GM12892 (cell line): ENCODE results near the gene COX4I1.

Experiments used
- DNase-seq: peaks from one replicate; pipeline ENCODE4 v3.0.0; 2011; ENCODE audit not compliant: insufficient read length
- FAIRE-seq: peaks from 2 replicates; lab custom pipeline; 2011; peaks lifted over from hg19 to GRCh38; lab: Jason Lieb, UNC
- POLR2A ChIP-seq: IDR thresholded peaks from 2 replicates; pipeline ENCODE4 v1.6.1; 2011; ENCODE audit warnings: low read depth, low read length, control low read depth
- POLR2AphosphoS5 ChIP-seq: IDR thresholded peaks from 2 replicates; pipeline ENCODE4 v1.6.1; 2011; ENCODE audit warnings: low read depth, low read length, control low read depth
- TAF1 ChIP-seq: IDR thresholded peaks from 2 replicates; pipeline ENCODE4 v1.6.1; 2011; ENCODE audit warnings: low read depth, mild to moderate bottlenecking, control low read depth, low read length, borderline replicate concordance

COX4I1 gene

DNA sequence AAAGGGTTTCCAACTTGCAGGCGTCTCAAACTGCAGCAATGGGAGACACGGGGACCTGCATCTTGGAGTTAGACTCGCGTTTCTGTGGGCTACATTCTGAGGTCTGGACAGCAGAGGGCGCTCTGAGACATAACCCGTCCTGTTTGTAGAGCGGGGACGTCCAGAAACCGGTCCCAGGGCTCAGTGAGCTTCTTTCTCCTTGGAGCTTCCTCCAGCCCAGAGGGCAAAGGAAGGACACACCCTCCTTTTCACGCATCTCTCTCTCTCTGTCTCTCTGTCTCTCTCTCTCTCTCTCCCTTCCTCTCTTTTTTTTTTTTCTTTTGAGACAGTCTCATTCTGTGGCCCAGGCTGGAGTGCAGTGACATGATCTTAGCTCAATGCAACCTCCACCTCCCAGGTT lies 19.8 kb downstream of the COX4I1 start:
- FAIRE-seq = peak; percentile 63
- TF ChIP-seq POLR2A = no peak
- no peak for TF ChIP-seq POLR2AphosphoS5
- no peak for TF ChIP-seq TAF1
- peak; percentile 64 for DNase-seq

DNA sequence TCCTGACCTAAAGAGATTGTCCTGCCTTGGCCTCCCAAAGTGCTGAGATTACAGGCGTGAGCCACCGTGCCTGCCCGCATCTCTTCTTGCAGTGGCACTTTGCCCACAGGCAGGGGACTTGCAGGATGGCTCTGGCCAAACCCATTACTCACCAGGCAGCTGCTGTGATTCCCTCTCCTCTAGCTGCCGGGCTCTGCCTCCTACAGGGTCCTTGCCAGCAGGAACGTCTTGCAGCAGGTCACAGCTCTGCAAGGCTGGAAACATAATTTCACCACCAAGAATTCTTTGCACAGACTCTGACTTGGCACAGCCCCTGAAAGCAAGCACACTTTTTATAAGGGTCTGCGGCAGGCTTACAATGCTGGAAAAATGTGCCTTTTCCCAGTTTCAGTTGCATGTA lies 20.3 kb downstream of the COX4I1 start:
- DNase-seq (no peak), FAIRE-seq (no peak)
- TF ChIP-seq POLR2A (no peak), TAF1 (no peak), POLR2AphosphoS5 (no peak)

- DNase-seq (no peak), FAIRE-seq (no peak)
- no peak for TF ChIP-seq POLR2A
- TF ChIP-seq POLR2AphosphoS5 = no peak
- no peak for TF ChIP-seq TAF1
Observed at GRCh38 chr16:85820604-85821372, 21.3 kb downstream of the COX4I1 start.

- TF ChIP-seq POLR2AphosphoS5 (no peak), TAF1 (no peak), POLR2A (no peak)
- DNase-seq (peak; percentile 90), FAIRE-seq (peak; percentile 85)
Observed at GRCh38 chr16:85821390-85822135, 22.1 kb downstream of the COX4I1 start.

GRCh38 chr16:85822145-85822544 lies 22.6 kb downstream of the COX4I1 start:
- TF ChIP-seq TAF1 = no peak
- TF ChIP-seq POLR2A = no peak
- no peak for TF ChIP-seq POLR2AphosphoS5
- FAIRE-seq = no peak
- no peak for DNase-seq

DNA sequence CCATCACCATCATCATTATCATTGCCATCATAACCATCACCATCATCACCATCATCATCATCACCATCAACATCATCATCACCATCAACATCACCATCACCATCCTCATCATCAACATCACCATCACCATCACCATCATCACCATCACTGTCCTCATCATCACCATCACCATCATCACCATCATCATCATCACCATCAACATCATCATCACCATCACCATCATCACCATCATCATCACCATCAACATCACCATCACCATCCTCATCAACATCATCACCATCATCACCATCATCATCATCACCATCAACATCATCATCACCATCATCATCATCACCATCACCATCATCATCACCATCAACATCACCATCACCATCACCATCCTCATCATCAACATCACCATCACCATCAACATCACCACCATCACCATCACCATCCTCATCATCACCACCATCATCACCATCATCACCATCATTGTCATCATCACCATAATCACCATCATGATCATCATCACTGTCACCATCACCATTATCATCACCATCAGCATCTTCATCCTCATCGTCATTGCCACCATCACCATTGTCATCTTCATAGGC lies 23.9 kb downstream of the COX4I1 start:
- TF ChIP-seq POLR2AphosphoS5 = no peak
- TF ChIP-seq POLR2A = no peak
- TF ChIP-seq TAF1 = no peak
- FAIRE-seq = peak; percentile 40
- DNase-seq = no peak

DNA sequence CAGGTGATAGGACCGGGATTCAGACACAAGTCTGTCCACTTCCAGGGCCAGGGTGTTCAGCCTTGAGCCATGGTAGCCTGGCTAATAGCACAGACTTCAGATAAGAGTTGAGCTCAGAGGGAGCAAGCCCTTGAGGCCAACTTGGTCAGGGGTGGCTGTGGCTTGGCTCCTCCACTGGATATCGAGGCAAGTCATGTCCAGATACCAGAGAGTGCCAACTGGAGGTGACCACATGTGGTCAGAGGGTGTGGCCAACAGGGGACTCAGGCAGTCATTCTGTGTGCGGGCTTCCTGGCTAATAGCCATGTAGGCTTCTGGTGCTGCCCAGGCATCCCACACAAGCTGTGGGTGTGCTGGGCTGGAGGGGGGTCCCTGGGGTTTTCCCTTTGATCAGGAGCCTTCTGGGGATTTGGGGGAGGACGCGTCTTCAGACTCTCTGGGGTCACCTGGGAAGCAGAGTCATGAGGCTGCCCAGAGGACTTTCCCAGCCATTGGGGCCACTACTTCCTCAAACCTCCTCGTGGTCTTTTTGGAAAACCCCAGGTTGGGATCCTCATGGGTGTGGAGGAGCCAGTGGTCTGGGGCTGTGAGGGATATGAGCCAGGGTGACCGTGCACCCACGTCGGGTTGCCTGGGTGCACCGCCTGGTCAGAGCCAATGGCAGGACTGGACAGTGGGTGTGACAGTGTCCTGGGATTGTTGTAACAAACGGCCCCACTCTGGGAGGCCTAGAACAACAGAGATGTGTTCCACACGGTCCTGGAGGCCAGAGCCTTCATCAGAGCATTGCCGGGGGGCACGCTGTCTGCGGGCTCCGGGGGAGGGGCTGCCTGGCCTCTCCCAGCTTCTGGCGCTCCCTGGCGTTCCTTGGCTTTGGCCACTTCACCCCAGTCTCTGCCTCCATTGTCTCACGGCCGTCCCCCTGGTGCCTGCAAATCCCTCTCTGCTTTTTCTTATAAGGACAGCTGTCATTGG lies 25.0 kb downstream of the COX4I1 start:
- DNase-seq = no peak
- FAIRE-seq = peak; percentile 50
- TF ChIP-seq POLR2A (no peak), TAF1 (no peak)

DNA sequence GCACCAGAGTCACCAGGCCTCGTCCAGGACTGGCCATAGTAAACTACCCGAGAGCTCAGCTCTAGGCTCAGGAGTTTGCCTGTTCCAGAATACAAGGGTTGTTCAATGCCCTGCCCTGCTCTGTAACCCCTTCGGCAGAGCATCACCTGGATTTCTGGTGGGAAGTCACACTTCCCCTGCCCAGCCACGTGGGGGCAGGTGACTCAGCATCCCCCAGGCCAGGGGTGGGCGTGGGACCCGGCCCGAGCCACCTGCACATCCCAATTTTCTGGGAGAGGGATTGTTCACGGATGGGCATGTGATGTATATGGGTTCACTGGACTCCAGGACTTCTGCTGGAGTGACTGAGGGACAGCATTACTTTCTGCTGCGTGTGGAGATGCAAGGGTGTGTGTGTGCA lies 25.8 kb downstream of the COX4I1 start:
- DNase-seq = no peak
- TF ChIP-seq POLR2A = no peak
- TF ChIP-seq TAF1 = no peak
- TF ChIP-seq POLR2AphosphoS5 = no peak
- no peak for FAIRE-seq

GRCh38 chr16:85826686-85827247 lies 27.3 kb downstream of the COX4I1 start:
- FAIRE-seq (peak; percentile 33), DNase-seq (no peak)
- TF ChIP-seq POLR2A (no peak), POLR2AphosphoS5 (no peak), TAF1 (no peak)

GRCh38 chr16:85828166-85828565 lies 28.7 kb downstream of the COX4I1 start:
- TF ChIP-seq POLR2AphosphoS5 (no peak), POLR2A (no peak), TAF1 (no peak)
- no peak for DNase-seq
- FAIRE-seq = no peak
